Measurements from ENCODE around the gene IMMP2L. TPM values are rescaled to one million over a fixed set of nuclear protein-coding genes. Genes with fewer than 3 reads are reported as not detected.

Gene IMMP2L
- total and polyA plus RNA-seq, 2 donors (not counting 3 experiments of a cell fraction or from before 2014, with no cell fraction given) = 9.9 to 11.8 TPM

DNA sequence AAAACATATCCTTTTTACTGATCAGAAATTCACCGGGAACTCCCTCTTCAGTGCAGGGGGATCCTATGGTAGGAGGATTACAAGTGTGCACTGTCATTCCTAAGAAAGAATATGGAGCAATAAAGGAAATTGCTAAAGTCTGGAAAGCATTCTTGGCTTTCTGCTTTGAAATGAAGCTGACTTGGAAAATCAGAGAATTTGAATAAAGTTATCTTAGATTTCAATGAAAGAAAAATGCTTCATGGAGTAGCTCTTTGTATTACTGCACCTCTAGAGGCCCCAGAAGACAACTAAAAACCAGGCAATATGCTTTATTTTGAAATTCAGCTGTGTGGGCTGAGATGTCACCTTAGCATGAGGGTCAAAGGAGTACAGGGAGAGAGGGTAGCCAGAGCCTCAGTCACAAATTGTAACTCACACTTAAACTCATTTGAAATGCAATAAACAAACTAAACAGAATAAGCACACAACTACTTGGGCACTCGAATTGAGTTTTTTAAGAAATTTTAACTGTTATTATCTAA lies 102.5 kb downstream of the IMMP2L start:
- DNase-seq (ENCODE audit: low read depth, low spot score) = no peak
- H2AFZ ChIP-seq (ENCODE audit: low read depth, low read length) = no peak overlapping the region

DNA sequence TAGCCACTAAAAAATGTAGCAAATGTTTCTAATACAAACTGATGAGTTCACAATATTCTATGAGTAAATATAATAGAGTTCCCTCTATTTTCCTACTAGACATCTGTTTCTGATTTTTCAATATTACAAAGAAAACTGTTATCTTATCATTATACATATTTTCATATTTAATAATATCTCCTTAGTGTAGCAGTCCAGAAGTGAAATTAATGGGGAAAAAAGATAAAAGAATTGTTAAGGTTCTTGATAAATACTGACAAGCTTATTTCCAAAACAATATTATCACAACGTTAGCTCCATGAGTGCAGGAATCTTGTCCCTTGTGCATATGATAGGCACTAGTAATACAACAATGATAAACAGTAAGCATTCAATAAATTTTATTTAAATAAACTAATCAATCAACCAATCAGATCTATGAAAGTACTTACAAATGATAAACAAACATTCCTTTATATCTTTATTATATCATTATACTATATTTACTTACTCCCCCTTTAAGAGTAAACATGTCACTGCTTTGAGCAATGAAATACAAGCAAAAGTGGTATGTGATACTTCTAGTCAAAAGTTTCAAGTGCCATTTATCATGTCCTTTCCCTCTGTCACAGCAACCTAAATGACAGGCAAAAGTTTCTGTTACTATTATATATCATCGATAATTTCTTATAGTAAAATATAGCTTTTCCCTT lies 103.1 kb downstream of the IMMP2L start:
- Histone ChIP-seq H3K9me3 (replicated peaks; ENCODE audit: control insufficient read depth, insufficient read depth, low read length) (no peaks in the 10 kb centered on the region), H3K4me3 (replicated peaks in 1 of 3; ENCODE audit: insufficient read depth in 1 of 3, low read depth in 1 of 3, low read length in 3 of 3) (no peak overlapping the region), H3K79me2 (ENCODE audit: control insufficient read depth, insufficient read depth, low read length) (no peaks in the 10 kb centered on the region), H3K27ac (ENCODE audit: insufficient read depth, low read depth, low read length) (no peak overlapping the region), H3K9me1 (replicated peaks; ENCODE audit: control insufficient read depth, extremely low read depth, insufficient read depth, low read length) (no peaks in the 10 kb centered on the region), H2AFZ (ENCODE audit: low read depth, low read length) (no peak overlapping the region), H4K20me1 (replicated peaks; ENCODE audit: control insufficient read depth, extremely low read depth, insufficient read depth, low read length) (no peaks in the 10 kb centered on the region), H3K4me1 (ENCODE audit: control insufficient read depth, extremely low read depth, insufficient read depth, low read length) (no peaks in the 10 kb centered on the region), H3K9ac (replicated peaks; ENCODE audit: extremely low read depth, insufficient read depth, low read length) (no peak overlapping the region), H3K36me3 (ENCODE audit: control insufficient read depth in 2 of 2, extremely low read depth in 1 of 2, insufficient read depth in 2 of 2, low read length in 2 of 2) (no peaks in the 10 kb centered on the region), H3K27me3 (ENCODE audit: control insufficient read depth in 2 of 2, insufficient read depth in 2 of 2, low read length in 2 of 2) (no peaks in the 10 kb centered on the region), H3K4me2 (ENCODE audit: insufficient read depth, low read length) (no peak overlapping the region)
- BruUV-seq (replicated peaks) = no TSS peak
- CTCF ChIA-PET = interaction anchor here (0.8 to 1.0 kb wide), 2 partner anchors 14 to 16 kb away, joined by 3 read pairs; no protein-coding TSS in a partner anchor
- DNase-seq (ENCODE audit: low read depth, low spot score) (no peak), FAIRE-seq (no peak)
- dilution Hi-C loops (cut with MboI; ENCODE audit: extremely low pct_ligation_motif_present, low sequenced_read_pairs) (no loop called here), intact Hi-C loops (cut with micrococcal nuclease) (no loop called here)
- TF ChIP-seq, protein P1, sequence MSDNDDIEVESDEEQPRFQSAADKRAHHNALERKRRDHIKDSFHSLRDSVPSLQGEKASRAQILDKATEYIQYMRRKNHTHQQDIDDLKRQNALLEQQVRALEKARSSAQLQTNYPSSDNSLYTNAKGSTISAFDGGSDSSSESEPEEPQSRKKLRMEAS (IDR thresholded peaks at IDR 0.05; ENCODE audit: insufficient read depth, insufficient read length) = no peak
- TF ChIP-seq EZH2 (IDR thresholded peaks at IDR 0.05; ENCODE audit: borderline replicate concordance, low read depth, low read length, severe bottlenecking) = no peak
- no peak for TF ChIP-seq GATA2 (IDR thresholded peaks at IDR 0.05; ENCODE audit: insufficient read depth, insufficient read length, low read depth, low read length)
- TF ChIP-seq, protein P2, sequence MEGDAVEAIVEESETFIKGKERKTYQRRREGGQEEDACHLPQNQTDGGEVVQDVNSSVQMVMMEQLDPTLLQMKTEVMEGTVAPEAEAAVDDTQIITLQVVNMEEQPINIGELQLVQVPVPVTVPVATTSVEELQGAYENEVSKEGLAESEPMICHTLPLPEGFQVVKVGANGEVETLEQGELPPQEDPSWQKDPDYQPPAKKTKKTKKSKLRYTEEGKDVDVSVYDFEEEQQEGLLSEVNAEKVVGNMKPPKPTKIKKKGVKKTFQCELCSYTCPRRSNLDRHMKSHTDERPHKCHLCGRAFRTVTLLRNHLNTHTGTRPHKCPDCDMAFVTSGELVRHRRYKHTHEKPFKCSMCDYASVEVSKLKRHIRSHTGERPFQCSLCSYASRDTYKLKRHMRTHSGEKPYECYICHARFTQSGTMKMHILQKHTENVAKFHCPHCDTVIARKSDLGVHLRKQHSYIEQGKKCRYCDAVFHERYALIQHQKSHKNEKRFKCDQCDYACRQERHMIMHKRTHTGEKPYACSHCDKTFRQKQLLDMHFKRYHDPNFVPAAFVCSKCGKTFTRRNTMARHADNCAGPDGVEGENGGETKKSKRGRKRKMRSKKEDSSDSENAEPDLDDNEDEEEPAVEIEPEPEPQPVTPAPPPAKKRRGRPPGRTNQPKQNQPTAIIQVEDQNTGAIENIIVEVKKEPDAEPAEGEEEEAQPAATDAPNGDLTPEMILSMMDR (IDR thresholded peaks at IDR 0.05; ENCODE audit: extremely low read depth in 1 of 2, insufficient read depth in 1 of 2, low read depth in 1 of 2, low read length in 2 of 2) = no peak
- no peak for TF ChIP-seq JUN (IDR thresholded peaks at IDR 0.05; ENCODE audit: borderline replicate concordance, insufficient read depth, insufficient read length, low read depth)
- no peak for TF ChIP-seq MYC (IDR thresholded peaks at IDR 0.05; ENCODE audit: low read depth, low read length)
- TF ChIP-seq FOS (IDR thresholded peaks at IDR 0.05; ENCODE audit: borderline replicate concordance, insufficient read depth, low read length) = no peak
- TF ChIP-seq POLR2AphosphoS5 (IDR thresholded peaks at IDR 0.05; ENCODE audit: insufficient read depth, low read depth, low read length) = no peak
- POLR2A ChIA-PET = no interaction called here

More for the DNA sequence above, 102.5 kb downstream of the IMMP2L start:
- no peaks in the 10 kb centered on the region for H3K27me3 ChIP-seq (ENCODE audit: control insufficient read depth in 2 of 2, insufficient read depth in 2 of 2, low read length in 2 of 2)
- no peak for FAIRE-seq
- no peak overlapping the region for H3K4me2 ChIP-seq (ENCODE audit: insufficient read depth, low read length)
- TF ChIP-seq, protein P1 (IDR thresholded peaks at IDR 0.05; ENCODE audit: insufficient read depth, insufficient read length) = no peak
- TF ChIP-seq JUN (IDR thresholded peaks at IDR 0.05; ENCODE audit: borderline replicate concordance, insufficient read depth, insufficient read length, low read depth) = no peak
- no peak for TF ChIP-seq POLR2A (IDR thresholded peaks at IDR 0.05; ENCODE audit: low read depth, low read length)
- H4K20me1 ChIP-seq (replicated peaks; ENCODE audit: control insufficient read depth, extremely low read depth, insufficient read depth, low read length) = no peaks in the 10 kb centered on the region
- POLR2A ChIA-PET = no interaction called here
- no peak overlapping the region for H3K27ac ChIP-seq (ENCODE audit: insufficient read depth, low read depth, low read length)
- H3K9me3 ChIP-seq (replicated peaks; ENCODE audit: control insufficient read depth, insufficient read depth, low read length) = no peaks in the 10 kb centered on the region
- dilution Hi-C loops (cut with MboI; ENCODE audit: extremely low pct_ligation_motif_present, low sequenced_read_pairs) = no loop called here
- no peaks in the 10 kb centered on the region for H3K36me3 ChIP-seq (ENCODE audit: control insufficient read depth in 2 of 2, extremely low read depth in 1 of 2, insufficient read depth in 2 of 2, low read length in 2 of 2)
- H3K79me2 ChIP-seq (ENCODE audit: control insufficient read depth, insufficient read depth, low read length) = no peaks in the 10 kb centered on the region
- no peaks in the 10 kb centered on the region for H3K9me1 ChIP-seq (replicated peaks; ENCODE audit: control insufficient read depth, extremely low read depth, insufficient read depth, low read length)
- intact Hi-C loops (cut with micrococcal nuclease) = no loop called here
- no peak overlapping the region for H3K4me3 ChIP-seq (replicated peaks in 1 of 3; ENCODE audit: insufficient read depth in 1 of 3, low read depth in 1 of 3, low read length in 3 of 3)
- no peak overlapping the region for H3K9ac ChIP-seq (replicated peaks; ENCODE audit: extremely low read depth, insufficient read depth, low read length)
- H3K4me1 ChIP-seq (ENCODE audit: control insufficient read depth, extremely low read depth, insufficient read depth, low read length) = no peaks in the 10 kb centered on the region
- BruUV-seq (replicated peaks) = no TSS peak
- CTCF ChIA-PET = interaction anchor here (0.7 to 1.0 kb wide), 3 partner anchors 13 to 24 kb away, joined by 3 read pairs; no protein-coding TSS in a partner anchor
